Measurements from ENCODE around the gene IQSEC2. TPM values are rescaled to one million over a fixed set of nuclear protein-coding genes. Genes with fewer than 3 reads are reported as not detected.

IQSEC2 gene
- total and polyA plus RNA-seq, 2 of the 8 experiments (the other 6 are each of a cell fraction or from before 2014, with no cell fraction given) = 6.1 to 54.9 TPM

DNA sequence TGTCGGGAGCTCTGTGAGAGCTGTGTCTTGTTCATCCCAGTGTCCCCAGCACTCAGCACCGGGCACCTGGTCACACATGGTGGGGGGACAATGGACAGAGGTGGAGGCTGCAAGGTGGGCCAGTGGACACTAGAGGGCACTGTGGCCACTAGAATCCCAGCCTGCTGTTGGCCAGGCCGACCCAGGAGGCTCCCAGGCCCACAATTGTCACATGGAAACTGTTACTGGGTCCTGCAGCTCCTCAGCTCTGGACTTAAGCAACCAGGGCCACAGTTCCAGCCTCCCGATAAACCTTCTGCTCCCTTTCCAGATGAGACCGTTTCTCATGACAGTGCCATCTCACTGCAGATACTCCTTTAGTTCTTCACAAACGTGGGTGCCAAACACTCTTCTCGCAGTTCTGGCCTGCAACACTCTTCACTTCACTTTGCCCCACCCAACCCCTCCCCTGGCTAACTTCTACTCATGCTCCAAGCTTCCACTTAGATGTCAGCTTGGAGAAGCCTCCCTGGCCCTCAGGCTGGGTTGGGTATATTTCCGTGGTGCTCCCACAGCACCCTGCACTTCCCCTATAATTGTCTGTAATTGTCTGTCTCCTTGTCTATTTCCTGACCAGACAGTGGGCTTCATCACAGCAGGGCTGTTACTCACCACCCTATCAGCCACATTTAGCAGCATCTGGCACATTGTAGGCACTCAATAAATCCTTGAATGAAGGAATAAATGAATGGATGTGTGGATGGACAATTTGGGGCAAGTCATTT, 3.5 kb upstream of the IQSEC2 start:
- H2AFZ ChIP-seq (ENCODE audit: low read length) = no peak overlapping the region; the same call in 1 of the 2 replicates
- no peak overlapping the region for H3K9ac ChIP-seq (replicated peaks in 1 of 4; ENCODE audit: extremely low read depth in 1 of 4, low read depth in 3 of 4, low read length in 3 of 4)
- no peaks in the 10 kb centered on the region for H3K79me1 ChIP-seq (ENCODE audit: low read depth, low read length)
- H2BK12ac ChIP-seq (ENCODE audit: low read depth, low read length) = no peak overlapping the region
- H3K4ac ChIP-seq (replicated peaks; ENCODE audit: insufficient read length, low read depth, low read length) = no peak overlapping the region
- TF ChIP-seq, protein P1, sequence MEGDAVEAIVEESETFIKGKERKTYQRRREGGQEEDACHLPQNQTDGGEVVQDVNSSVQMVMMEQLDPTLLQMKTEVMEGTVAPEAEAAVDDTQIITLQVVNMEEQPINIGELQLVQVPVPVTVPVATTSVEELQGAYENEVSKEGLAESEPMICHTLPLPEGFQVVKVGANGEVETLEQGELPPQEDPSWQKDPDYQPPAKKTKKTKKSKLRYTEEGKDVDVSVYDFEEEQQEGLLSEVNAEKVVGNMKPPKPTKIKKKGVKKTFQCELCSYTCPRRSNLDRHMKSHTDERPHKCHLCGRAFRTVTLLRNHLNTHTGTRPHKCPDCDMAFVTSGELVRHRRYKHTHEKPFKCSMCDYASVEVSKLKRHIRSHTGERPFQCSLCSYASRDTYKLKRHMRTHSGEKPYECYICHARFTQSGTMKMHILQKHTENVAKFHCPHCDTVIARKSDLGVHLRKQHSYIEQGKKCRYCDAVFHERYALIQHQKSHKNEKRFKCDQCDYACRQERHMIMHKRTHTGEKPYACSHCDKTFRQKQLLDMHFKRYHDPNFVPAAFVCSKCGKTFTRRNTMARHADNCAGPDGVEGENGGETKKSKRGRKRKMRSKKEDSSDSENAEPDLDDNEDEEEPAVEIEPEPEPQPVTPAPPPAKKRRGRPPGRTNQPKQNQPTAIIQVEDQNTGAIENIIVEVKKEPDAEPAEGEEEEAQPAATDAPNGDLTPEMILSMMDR (IDR thresholded peaks at IDR 0.05; ENCODE audit: control extremely low read depth in 1 of 3, insufficient read depth in 1 of 3, low read depth in 1 of 3, low read length in 3 of 3) = peak in 2 of 3 experiments; percentile 57 to 84; a peak in 3 of 4 replicates
- TF ChIP-seq RAD21 (IDR thresholded peaks at IDR 0.05 in 1 of 2, conservative IDR thresholded peaks at IDR 0.05 in 1 of 2; ENCODE audit: low read depth in 2 of 2, low read length in 2 of 2) (peak; percentile 64 to 71), YY1 (IDR thresholded peaks at IDR 0.05; ENCODE audit: low read depth, low read length) (no peak)
- H3K27ac ChIP-seq (ENCODE audit: low read depth, low read length) = no peak overlapping the region
- H3K9me3 ChIP-seq (ENCODE audit: insufficient read depth in 2 of 2, low read depth in 1 of 2, low read length in 1 of 2) = no peaks in the 10 kb centered on the region
- ChIA-PET CTCF (ENCODE audit: partially characterized antibody) (interaction anchor here (0.6 to 4.9 kb wide), 23 partner anchors 9 to 1245 kb away, joined by 3 to 27 read pairs (median 4); no protein-coding TSS in a partner anchor), POLR2A (ENCODE audit: partially characterized antibody) (no interaction called here)
- H2AK5ac ChIP-seq (ENCODE audit: low read depth, low read length) = no peak overlapping the region
- H3K23ac ChIP-seq (ENCODE audit: insufficient read length) = no peak overlapping the region
- H4K91ac ChIP-seq (replicated peaks; ENCODE audit: insufficient read length, low read length) = no peak overlapping the region
- no peak overlapping the region for H3K4me2 ChIP-seq (ENCODE audit: insufficient read depth in 1 of 2, low read depth in 2 of 2, low read length in 2 of 2)
- no peak overlapping the region for H2BK5ac ChIP-seq (ENCODE audit: low read depth, low read length)
- H3K27me3 ChIP-seq (replicated peaks in 1 of 4; ENCODE audit: control insufficient read depth in 3 of 4, extremely low read depth in 1 of 4, insufficient read depth in 3 of 4, low read length in 3 of 4) = no peaks in the 10 kb centered on the region
- H2BK15ac ChIP-seq (ENCODE audit: low read length) = no peak overlapping the region
- peak; percentile 21 to 77 for DNase-seq (ENCODE audit: low read depth in 1 of 2, low spot score in 2 of 2)
- H2BK120ac ChIP-seq (replicated peaks; ENCODE audit: low read depth, low read length) = no peak overlapping the region
- H3K14ac ChIP-seq (ENCODE audit: insufficient read length) = no peak overlapping the region
- no peak overlapping the region for H3K4me3 ChIP-seq (ENCODE audit: extremely low read depth in 1 of 4, insufficient read depth in 2 of 4, low read depth in 3 of 4, low read length in 4 of 4)
- H3K56ac ChIP-seq (replicated peaks; ENCODE audit: insufficient read length, low read depth, low read length) = no peak overlapping the region
- H4K8ac ChIP-seq (ENCODE audit: extremely low read depth, insufficient read depth, low read length) = peak overlapping the region; percentile 53; the same call in 1 of the 2 replicates
- H3K18ac ChIP-seq (ENCODE audit: extremely low read depth, low read length) = no peak overlapping the region
- H4K5ac ChIP-seq (ENCODE audit: insufficient read length, low read depth, low read length) = no peak overlapping the region
- FAIRE-seq = peak; percentile 89
- H2BK20ac ChIP-seq (ENCODE audit: low read length) = no peak overlapping the region
- 60% methylated on average over 3 of the region's 8 CpGs; no CpG with 5 or more reads in 1 of the 2 experiments for WGBS, 2 experiments (ENCODE audit: extremely low coverage in 1 of 2, insufficient coverage in 1 of 2, insufficient read length in 1 of 2, insufficient replicate concordance in 2 of 2, low coverage in 1 of 2, low lambda C conversion rate in 2 of 2, missing lambda C conversion rate in 1 of 2)
- H3K36me3 ChIP-seq (ENCODE audit: control insufficient read depth in 2 of 4, insufficient read depth in 4 of 4, low read length in 3 of 4) = no peaks in the 10 kb centered on the region
- H4K20me1 ChIP-seq (replicated peaks in 1 of 2; ENCODE audit: control insufficient read depth in 1 of 2, insufficient read depth in 2 of 2, low read length in 2 of 2) = no peaks in the 10 kb centered on the region
- no peaks in the 10 kb centered on the region for H3K23me2 ChIP-seq (ENCODE audit: low read depth, low read length)
- no peaks in the 10 kb centered on the region for H3K79me2 ChIP-seq (ENCODE audit: control insufficient read depth in 1 of 2, insufficient read depth in 2 of 2, low read length in 2 of 2)
- peaks cover 0 to 10% (median 4%) of the 10 kb centered on the region in 4 experiments; a peak in 6 of 7 replicates for H3K4me1 ChIP-seq (replicated peaks in 1 of 4; ENCODE audit: control insufficient read depth in 3 of 4, insufficient read depth in 4 of 4, low read length in 3 of 4)

Measured in H1 (cell line).